Natural killer cell (primary cell): ENCODE data around the gene LIPT1. TPM values are rescaled to one million over a fixed set of nuclear protein-coding genes. Genes with fewer than 3 reads are reported as not detected.

Source experiments
- ATAC-seq, 3 donors: fragments of 150-1000 bp in 2 of 3; fragments of 200-7000 bp in 1 of 3; cut with Tn5 transposase; 1 replicate in 1 of 3; 2 replicates in 2 of 3; pipeline ENCODE4 v1.10.0; 2021; ENCODE audit warnings: mild to moderate bottlenecking in 2 of 3, moderate library complexity in 2 of 3
- DNase-seq, 2 donors: peaks; one replicate each; pipeline versions ENCODE4 v3.0.0 to v3.0.0-alpha.2; 2013 to 2021; ENCODE audit warnings: mixed read lengths in 1 of 2
- H3K27ac ChIP-seq: one replicate; pipeline ENCODE4 v1.5.1; 2013; ENCODE audit warnings: mild to moderate bottlenecking, low read length
- H3K27me3 ChIP-seq: one replicate; pipeline ENCODE4 v1.6.1; 2013; ENCODE audit warnings: low read length; ENCODE audit not compliant: control insufficient read depth, insufficient read depth
- H3K36me3 ChIP-seq: one replicate; pipeline ENCODE4 v1.6.1; 2013; ENCODE audit warnings: low read length; ENCODE audit not compliant: control insufficient read depth, insufficient read depth
- H3K4me1 ChIP-seq: one replicate; pipeline ENCODE4 v1.6.1; 2013; ENCODE audit warnings: low read length; ENCODE audit not compliant: control insufficient read depth, insufficient read depth
- H3K4me3 ChIP-seq: one replicate; pipeline ENCODE4 v1.5.1; 2013; ENCODE audit warnings: low read length
- H3K9me3 ChIP-seq: one replicate; pipeline ENCODE4 v1.6.1; 2013; ENCODE audit warnings: low read length; ENCODE audit not compliant: control insufficient read depth, insufficient read depth
- H3K27ac Mint-ChIP-seq, 2 donors: one replicate each; pipeline ENCODE4 v1.8.0; 2022; ENCODE audit warnings: mild to moderate bottlenecking in 2 of 2, mixed read lengths in 2 of 2, moderate library complexity in 1 of 2
- H3K27me3 Mint-ChIP-seq, 2 donors: one replicate each; pipeline ENCODE4 v1.8.0; 2022; ENCODE audit warnings: low read depth in 2 of 2, mixed read lengths in 2 of 2
- H3K36me3 Mint-ChIP-seq: one replicate; pipeline ENCODE4 v1.8.0; 2022; ENCODE audit warnings: mixed read lengths
- H3K4me1 Mint-ChIP-seq, 2 donors: one replicate each; pipeline ENCODE4 v1.8.0; 2022; ENCODE audit warnings: mixed read lengths in 2 of 2
- H3K4me3 Mint-ChIP-seq: one replicate; pipeline ENCODE4 v1.8.0; 2022; ENCODE audit warnings: mild to moderate bottlenecking, moderate library complexity, mixed read lengths
- H3K9me3 Mint-ChIP-seq, 2 donors: one replicate each; pipeline ENCODE4 v1.8.0; 2022; ENCODE audit warnings: mixed read lengths in 2 of 2
- CTCF ChIP-seq: fragments of 200-600 bp; IDR thresholded peaks from one replicate; pipeline ENCODE4 v1.8.0; 2022; ENCODE audit warnings: antibody characterized with exemption
- WGBS: methylation state at CpG from one replicate; pipeline ENCODE4 v1.1.7; 2013; ENCODE audit warnings: missing lambda C conversion rate; ENCODE audit not compliant: insufficient coverage; 5-methylcytosine and 5-hydroxymethylcytosine counted together
- intact Hi-C: fragments of 100-400 bp; cut with micrococcal nuclease; formaldehyde crosslinking; loops from one replicate; pipeline ENCODE4 v1.14.2; 2022
- total RNA-seq, 4 donors: library from RNA; stranded (reverse); fragments of 120-200 nt in 1 of 4; gene quantifications; one replicate each; pipeline versions ENCODE4 v1.2.3 to v1.2.4, GENCODE V29; 2013 to 2022

The LIPT1 gene
- total RNA-seq, 3 donors from 2014 or later (not counting 1 experiment from before 2014, with no cell fraction given), result 12.0 to 21.4 (median 17.3) TPM

GRCh38 chr2:99201959-99202678 is 47.4 kb downstream of the LIPT1 start:
- TF ChIP-seq CTCF, result no peak
- peaks cover 0 to 9% of the 10 kb centered on the region in 2 donors for H3K4me1 Mint-ChIP-seq
- intact Hi-C loops, result no loop called here
- peak overlapping the region in 1 of 2 donors; percentile 60 for H3K27ac Mint-ChIP-seq
- H3K36me3 Mint-ChIP-seq, result no peaks in the 10 kb centered on the region
- 93% methylated on average over 3 of the region's 4 CpGs for WGBS
- H3K9me3 ChIP-seq, result peaks cover 8% of the 10 kb centered on the region
- H3K36me3 ChIP-seq, result peaks cover 13% of the 10 kb centered on the region
- no peak overlapping the region for H3K27ac ChIP-seq
- H3K4me3 ChIP-seq, result no peak overlapping the region
- no peaks in the 10 kb centered on the region for H3K27me3 Mint-ChIP-seq
- DNase-seq (no peak), ATAC-seq (no peak)
- H3K4me3 Mint-ChIP-seq, result no peak overlapping the region
- H3K4me1 ChIP-seq, result no peaks in the 10 kb centered on the region
- peaks cover 2 to 6% of the 10 kb centered on the region in 2 donors for H3K9me3 Mint-ChIP-seq
- H3K27me3 ChIP-seq, result no peaks in the 10 kb centered on the region

GRCh38 chr2:99205491-99205890 is 50.7 kb downstream of the LIPT1 start:
- Histone ChIP-seq H3K4me1 (no peaks in the 10 kb centered on the region), H3K36me3 (no peaks in the 10 kb centered on the region), H3K27me3 (no peaks in the 10 kb centered on the region), H3K27ac (no peak overlapping the region), H3K9me3 (peaks cover 8% of the 10 kb centered on the region), H3K4me3 (no peak overlapping the region)
- Mint-ChIP-seq H3K9me3 (peaks cover 2 to 6% of the 10 kb centered on the region in 2 donors), H3K36me3 (peaks cover 5% of the 10 kb centered on the region), H3K27ac (no peak overlapping the region), H3K4me1 (peaks cover 0 to 5% of the 10 kb centered on the region in 2 donors), H3K4me3 (no peak overlapping the region), H3K27me3 (no peaks in the 10 kb centered on the region)
- WGBS, result 97% methylated on average over 4 of the region's 5 CpGs
- no peak for TF ChIP-seq CTCF
- DNase-seq, result no peak
- no peak for ATAC-seq
- intact Hi-C loops, result no loop called here

Other genes starting within 250 kb of the LIPT1 start
- under 1 TPM; 0.09 to 0.40 (median 0.11) TPM for gene CRACDL, start 218.7 kb upstream of the LIPT1 start, total RNA-seq
- 1 to 10 TPM; 1.3 to 2.6 (median 1.9) TPM for gene C2orf15, start 13.3 kb upstream of the LIPT1 start, total RNA-seq
- 10 to 100 TPM in 2 of 3 donors, 1 to 10 TPM in 1; 8.4 to 16.0 (median 11.5) TPM for gene TSGA10, start within 50 bp of the LIPT1 start, total RNA-seq
- gene MITD1, start 26.1 kb downstream of the LIPT1 start, total RNA-seq, result 10 to 100 TPM; 22.9 to 33.6 (median 26.7) TPM
- gene MRPL30, start 26.2 kb downstream of the LIPT1 start, total RNA-seq, result 10 to 100 TPM; 16.0 to 18.6 (median 16.9) TPM
- gene LYG2, start 100.7 kb downstream of the LIPT1 start, total RNA-seq, result not detected
- gene LYG1, start 146.2 kb downstream of the LIPT1 start, total RNA-seq, result 1 to 10 TPM; 2.6 to 4.1 (median 4.0) TPM
- 10 to 100 TPM; 14.3 to 22.2 (median 18.8) TPM for gene TXNDC9, start 181.4 kb downstream of the LIPT1 start, total RNA-seq
- gene EIF5B, start 182.4 kb downstream of the LIPT1 start, total RNA-seq, result 10 to 100 TPM; 33.5 to 40.6 (median 40.3) TPM